ENCODE data around the gene PRKAG1. TPM values are rescaled to one million over a fixed set of nuclear protein-coding genes. Genes with fewer than 3 reads are reported as not detected.

Gene PRKAG1
- total RNA-seq, 1 experiment from 2014 or later, result 57.3 TPM

GRCh38 chr12:49000346-49000745, 18.2 kb downstream of the PRKAG1 start:
- in situ Hi-C loops (cut with HindIII; ENCODE audit: low pct_unique_long_range_greater_than_20kb, low sequenced_read_pairs) (no loop called here), intact Hi-C loops (cut with micrococcal nuclease; ENCODE audit: unreplicated experiment) (no loop called here)
- Histone ChIP-seq H3K4me3 (ENCODE audit: low read depth in 2 of 2, low read length in 2 of 2) (no peak overlapping the region), H3K36me3 (ENCODE audit: control insufficient read depth, insufficient read depth, low read length) (0 out of 2 replicates have a peak, but pooled peaks cover 2% of the 10 kb centered on the region), H3K4me1 (ENCODE audit: control insufficient read depth, insufficient read depth, low read length) (peaks cover 12% of the 10 kb centered on the region), H3K27ac (ENCODE audit: low read length) (no peak overlapping the region), H3K27me3 (ENCODE audit: control insufficient read depth, insufficient read depth, low read length) (no peaks in the 10 kb centered on the region), H3K9me3 (ENCODE audit: control insufficient read depth, insufficient read depth, low read depth, low read length) (no peaks in the 10 kb centered on the region)
- no TSS peak for BruUV-seq (replicated peaks)
- TF ChIP-seq TCF7L2 (IDR thresholded peaks at IDR 0.05; ENCODE audit: low read depth, low read length), result no peak
- no peak for TF ChIP-seq CTCF (IDR thresholded peaks at IDR 0.05)
- no peak for TF ChIP-seq REST (IDR thresholded peaks at IDR 0.05; ENCODE audit: insufficient read depth in 1 of 2, low read depth in 2 of 2, low read length in 1 of 2)
- no peak for TF ChIP-seq POLR2AphosphoS5 (IDR thresholded peaks at IDR 0.05; ENCODE audit: low read depth, low read length)
- TF ChIP-seq SIN3A (IDR thresholded peaks at IDR 0.05; ENCODE audit: borderline replicate concordance, insufficient read depth, low read depth, low read length), result no peak
- ChIA-PET CTCF (no interaction called here), POLR2A (interaction anchor here (0.6 to 1.7 kb wide), 2 partner anchors 14 to 254 kb away, joined by 3 to 12 read pairs; no protein-coding TSS in a partner anchor)
- no peak for DNase-seq (ENCODE audit: low read depth, low spot score)
- no peak for ATAC-seq

GRCh38 chr12:48999371-49000131, 19.0 kb downstream of the PRKAG1 start, which contains the start of gene DDN:
DDN (minus strand) TSS chr12:48999375; CDS start chr12:48999287, 88 bp downstream.
- POLR2A ChIA-PET, result interaction anchor here (0.6 to 1.7 kb wide), 2 partner anchors 14 to 254 kb away, joined by 3 to 12 read pairs; no protein-coding TSS in a partner anchor
- no peaks in the 10 kb centered on the region for H3K27me3 ChIP-seq (ENCODE audit: control insufficient read depth, insufficient read depth, low read length)

More at GRCh38 chr12:48999371-49000131, 19.0 kb downstream of the PRKAG1 start, which contains the start of gene DDN:
- Histone ChIP-seq H3K36me3 (ENCODE audit: control insufficient read depth, insufficient read depth, low read length) (0 out of 2 replicates have a peak, but pooled peaks cover 2% of the 10 kb centered on the region), H3K4me1 (ENCODE audit: control insufficient read depth, insufficient read depth, low read length) (peaks cover 12% of the 10 kb centered on the region), H3K27ac (ENCODE audit: low read length) (peak within 1 kb of the TSS; percentile 31; the same call in 1 of the 2 replicates), H3K4me3 (ENCODE audit: low read depth in 2 of 2, low read length in 2 of 2) (peak within 1 kb of the TSS; percentile 49 to 71), H3K9me3 (ENCODE audit: control insufficient read depth, insufficient read depth, low read depth, low read length) (no peaks in the 10 kb centered on the region)
- CTCF ChIA-PET, result interaction anchor here (1.9 kb wide), 1 partner anchor 12 kb away, joined by 11 read pairs; no protein-coding TSS in a partner anchor
- no TSS peak for BruUV-seq (replicated peaks)
- ATAC-seq, result peak; percentile 54
- intact Hi-C loops (cut with micrococcal nuclease; ENCODE audit: unreplicated experiment), result no loop called here
- DNase-seq (ENCODE audit: low read depth, low spot score), result no peak
- in situ Hi-C loops (cut with HindIII; ENCODE audit: low pct_unique_long_range_greater_than_20kb, low sequenced_read_pairs), result no loop called here
- TF ChIP-seq SIN3A (IDR thresholded peaks at IDR 0.05; ENCODE audit: borderline replicate concordance, insufficient read depth, low read depth, low read length), result no peak
- no peak for TF ChIP-seq REST (IDR thresholded peaks at IDR 0.05; ENCODE audit: insufficient read depth in 1 of 2, low read depth in 2 of 2, low read length in 1 of 2)
- no peak for TF ChIP-seq CTCF (IDR thresholded peaks at IDR 0.05)
- TF ChIP-seq POLR2AphosphoS5 (IDR thresholded peaks at IDR 0.05; ENCODE audit: low read depth, low read length), result no peak
- no peak for TF ChIP-seq TCF7L2 (IDR thresholded peaks at IDR 0.05; ENCODE audit: low read depth, low read length)

Data from Panc1 (cell line).